Epidermal melanocyte (primary cell): ENCODE results near the gene EPHA4.

Experiments used
- DNase-seq: peaks from one replicate; pipeline ENCODE4 v3.0.0; 2011; ENCODE audit warnings: low spot score; ENCODE audit not compliant: insufficient read length

The EPHA4 gene

GRCh38 chr2:221572219-221572820 is at the start of gene EPHA4:
EPHA4 (minus strand) TSS chr2:221572304; CDS start chr2:221572248, 56 bp downstream.
- peak; percentile 77 for DNase-seq

GRCh38 chr2:221618007-221618406 is 45.9 kb upstream of the EPHA4 start:
- DNase-seq, result no peak

GRCh38 chr2:221616561-221616960 is 44.5 kb upstream of the EPHA4 start:
- DNase-seq, result no peak

GRCh38 chr2:221614274-221614673 is 42.2 kb upstream of the EPHA4 start:
- no peak for DNase-seq

- no peak for DNase-seq
These were observed 40.7 kb upstream of the EPHA4 start for GRCh38 chr2:221612800-221613199.

GRCh38 chr2:221612161-221612560 is 40.1 kb upstream of the EPHA4 start:
- no peak for DNase-seq

GRCh38 chr2:221610675-221611074 is 38.6 kb upstream of the EPHA4 start:
- DNase-seq, result no peak

- no peak for DNase-seq
These were observed 38.2 kb upstream of the EPHA4 start for GRCh38 chr2:221610255-221610654.

GRCh38 chr2:221608442-221608841 is 36.3 kb upstream of the EPHA4 start:
- no peak for DNase-seq

GRCh38 chr2:221606424-221606823 is 34.3 kb upstream of the EPHA4 start:
- no peak for DNase-seq

- DNase-seq, result no peak
These were observed 33.7 kb upstream of the EPHA4 start for GRCh38 chr2:221605751-221606240.

GRCh38 chr2:221602938-221603337 is 30.8 kb upstream of the EPHA4 start:
- DNase-seq, result no peak

- no peak for DNase-seq
These were observed 29.3 kb upstream of the EPHA4 start for GRCh38 chr2:221601376-221601775.

- DNase-seq, result no peak
These were observed 28.3 kb upstream of the EPHA4 start for GRCh38 chr2:221600388-221600787.

- no peak for DNase-seq
These were observed 24.1 kb upstream of the EPHA4 start for GRCh38 chr2:221596192-221596591.

GRCh38 chr2:221590861-221591365 is 18.8 kb upstream of the EPHA4 start:
- DNase-seq, result no peak

GRCh38 chr2:221589696-221590095 is 17.6 kb upstream of the EPHA4 start:
- DNase-seq, result no peak

- no peak for DNase-seq
These were observed 16.3 kb upstream of the EPHA4 start for GRCh38 chr2:221588306-221588985.

- DNase-seq, result no peak
These were observed 9.9 kb upstream of the EPHA4 start for GRCh38 chr2:221581986-221582385.

- no peak for DNase-seq
These were observed 2.1 kb upstream of the EPHA4 start for GRCh38 chr2:221574231-221574570.

- DNase-seq, result peak; percentile 75
These were observed 1.5 kb upstream of the EPHA4 start for GRCh38 chr2:221573430-221574230.

- DNase-seq, result no peak
These were observed 821 bp upstream of the EPHA4 start for GRCh38 chr2:221572821-221573429.
